T-helper 2 cell treated with Interferon-gamma antibody and Interleukin-4, amounts not matched to agents 5 μg/mL and 100 μg/mL, for 36 hours (primary cell): ENCODE measurements around the gene ACP7.

Source experiments
- DNase-seq: peaks from one replicate; pipeline ENCODE4 v3.0.0; 2021; ENCODE audit warnings: low spot score
- H3K27ac Mint-ChIP-seq: one replicate; pipeline ENCODE4 v1.8.0; 2021; ENCODE audit warnings: mild to moderate bottlenecking, mixed read lengths
- H3K27me3 Mint-ChIP-seq: one replicate; pipeline ENCODE4 v1.8.0; 2021; ENCODE audit warnings: low read depth, mixed read lengths
- H3K36me3 Mint-ChIP-seq: one replicate; pipeline ENCODE4 v1.8.0; 2021; ENCODE audit warnings: low read depth, mixed read lengths
- H3K4me1 Mint-ChIP-seq: one replicate; pipeline ENCODE4 v1.8.0; 2021; ENCODE audit warnings: low read depth, mixed read lengths
- H3K4me3 Mint-ChIP-seq: one replicate; pipeline ENCODE4 v1.8.0; 2022; ENCODE audit warnings: mild to moderate bottlenecking, moderate library complexity, mixed read lengths
- H3K9me3 Mint-ChIP-seq: one replicate; pipeline ENCODE4 v1.8.0; 2021; ENCODE audit warnings: mixed read lengths

The ACP7 gene

GRCh38 chr19:39125554-39126311 lies 41.6 kb downstream of the ACP7 start, which contains the start of gene PAK4:
Gene PAK4, plus strand, starts transcription at chr19:39125786. Its CDS starts 43,768 bp downstream, at chr19:39169554.
- DNase-seq, result peak; percentile 97
- peaks cover 1% of the 10 kb centered on the region for H3K36me3 Mint-ChIP-seq
- H3K4me1 Mint-ChIP-seq, result peaks cover 25% of the 10 kb centered on the region
- H3K9me3 Mint-ChIP-seq, result no peaks in the 10 kb centered on the region
- H3K27ac Mint-ChIP-seq, result peak within 1 kb of the TSS; percentile 95
- H3K4me3 Mint-ChIP-seq, result peak within 1 kb of the TSS; percentile 96
- peaks cover 2% of the 10 kb centered on the region for H3K27me3 Mint-ChIP-seq

- Mint-ChIP-seq H3K4me1 (peaks cover 27% of the 10 kb centered on the region), H3K4me3 (peak overlapping the region; percentile 96), H3K27me3 (no peaks in the 10 kb centered on the region), H3K27ac (peak overlapping the region; percentile 95), H3K36me3 (peaks cover 1% of the 10 kb centered on the region), H3K9me3 (no peaks in the 10 kb centered on the region)
- DNase-seq, result no peak
Observed at GRCh38 chr19:39126312-39127187, 42.4 kb downstream of the ACP7 start.

GRCh38 chr19:39127812-39128515 lies 43.8 kb downstream of the ACP7 start:
- Mint-ChIP-seq H3K4me1 (peaks cover 25% of the 10 kb centered on the region), H3K9me3 (no peaks in the 10 kb centered on the region), H3K27me3 (no peaks in the 10 kb centered on the region), H3K36me3 (peaks cover 1% of the 10 kb centered on the region), H3K4me3 (no peak overlapping the region), H3K27ac (no peak overlapping the region)
- DNase-seq, result no peak

GRCh38 chr19:39128516-39129079 lies 44.4 kb downstream of the ACP7 start:
- peaks cover 25% of the 10 kb centered on the region for H3K4me1 Mint-ChIP-seq
- no peaks in the 10 kb centered on the region for H3K9me3 Mint-ChIP-seq
- peaks cover 1% of the 10 kb centered on the region for H3K36me3 Mint-ChIP-seq
- no peak overlapping the region for H3K4me3 Mint-ChIP-seq
- DNase-seq, result no peak
- H3K27ac Mint-ChIP-seq, result no peak overlapping the region
- H3K27me3 Mint-ChIP-seq, result no peaks in the 10 kb centered on the region

GRCh38 chr19:39129116-39129515 lies 44.9 kb downstream of the ACP7 start:
- H3K9me3 Mint-ChIP-seq, result no peaks in the 10 kb centered on the region
- DNase-seq, result no peak
- no peak overlapping the region for H3K4me3 Mint-ChIP-seq
- H3K27me3 Mint-ChIP-seq, result no peaks in the 10 kb centered on the region
- peaks cover 24% of the 10 kb centered on the region for H3K4me1 Mint-ChIP-seq
- H3K36me3 Mint-ChIP-seq, result peaks cover 1% of the 10 kb centered on the region
- H3K27ac Mint-ChIP-seq, result no peak overlapping the region

- Mint-ChIP-seq H3K27ac (no peak overlapping the region), H3K4me1 (peaks cover 15% of the 10 kb centered on the region), H3K9me3 (no peaks in the 10 kb centered on the region), H3K27me3 (no peaks in the 10 kb centered on the region), H3K4me3 (no peak overlapping the region), H3K36me3 (peaks cover under 1% of the 10 kb centered on the region)
- no peak for DNase-seq
Observed at GRCh38 chr19:39130337-39131254, 46.4 kb downstream of the ACP7 start.

- DNase-seq, result no peak
- H3K9me3 Mint-ChIP-seq, result no peaks in the 10 kb centered on the region
- no peaks in the 10 kb centered on the region for H3K36me3 Mint-ChIP-seq
- H3K4me3 Mint-ChIP-seq, result no peak overlapping the region
- no peak overlapping the region for H3K27ac Mint-ChIP-seq
- H3K27me3 Mint-ChIP-seq, result no peaks in the 10 kb centered on the region
- peaks cover 14% of the 10 kb centered on the region for H3K4me1 Mint-ChIP-seq
Observed at GRCh38 chr19:39131255-39131755, 47.1 kb downstream of the ACP7 start.

GRCh38 chr19:39132344-39132969 lies 48.3 kb downstream of the ACP7 start:
- DNase-seq, result no peak
- Mint-ChIP-seq H3K4me1 (peaks cover 10% of the 10 kb centered on the region), H3K36me3 (no peaks in the 10 kb centered on the region), H3K27me3 (no peaks in the 10 kb centered on the region), H3K9me3 (no peaks in the 10 kb centered on the region), H3K4me3 (no peak overlapping the region), H3K27ac (no peak overlapping the region)

- H3K27me3 Mint-ChIP-seq, result no peaks in the 10 kb centered on the region
- DNase-seq, result no peak
- no peaks in the 10 kb centered on the region for H3K36me3 Mint-ChIP-seq
- H3K9me3 Mint-ChIP-seq, result no peaks in the 10 kb centered on the region
- no peak overlapping the region for H3K27ac Mint-ChIP-seq
- peaks cover 9% of the 10 kb centered on the region for H3K4me1 Mint-ChIP-seq
- H3K4me3 Mint-ChIP-seq, result no peak overlapping the region
Observed at GRCh38 chr19:39133431-39134270, 49.5 kb downstream of the ACP7 start.

GRCh38 chr19:39135701-39136100 lies 51.5 kb downstream of the ACP7 start:
- H3K27me3 Mint-ChIP-seq, result no peaks in the 10 kb centered on the region

GRCh38 chr19:39136225-39136940 lies 52.2 kb downstream of the ACP7 start:
- Mint-ChIP-seq H3K9me3 (no peaks in the 10 kb centered on the region), H3K4me3 (no peak overlapping the region), H3K4me1 (peaks cover 5% of the 10 kb centered on the region), H3K36me3 (no peaks in the 10 kb centered on the region), H3K27ac (no peak overlapping the region), H3K27me3 (no peaks in the 10 kb centered on the region)
- no peak for DNase-seq

More at GRCh38 chr19:39135701-39136100, 51.5 kb downstream of the ACP7 start:
- no peak overlapping the region for H3K27ac Mint-ChIP-seq
- peaks cover 7% of the 10 kb centered on the region for H3K4me1 Mint-ChIP-seq
- no peaks in the 10 kb centered on the region for H3K36me3 Mint-ChIP-seq
- no peak for DNase-seq
- H3K4me3 Mint-ChIP-seq, result no peak overlapping the region
- no peaks in the 10 kb centered on the region for H3K9me3 Mint-ChIP-seq
